K562 (cell line): ENCODE measurements around the gene ZFP3. TPM values are rescaled to one million over a fixed set of nuclear protein-coding genes. Genes with fewer than 3 reads are reported as not detected.
"Not testable (repeated sequence)": the region's sequence is repeated elsewhere in the genome, so short reads cannot be mapped to it uniquely, and the experiment has no call there.

Source experiments
- ATAC-seq: fragments of 200-7000 bp; cut with Tn5 transposase; 3 replicates; pipeline ENCODE4 v1.9.1; 2020; ENCODE audit warnings: moderate library complexity
- BruUV-seq: library from RNA; stranded (reverse); fragments of 400-500 nt; replicated peaks from 2 replicates; lab custom pipeline; 2021; lab: Mats Ljungman, UMichigan
- CTCF ChIA-PET: fragments of 300-600 bp; formaldehyde crosslinking; extraction: SDS; loops from one replicate; lab custom pipeline; 2021; ENCODE audit warnings: low intra/inter-chr PET ratio; lab: Yijun Ruan, JAX
- POLR2A ChIA-PET: fragments of 300-600, 350-650 bp; sonication (Branson Sonifier 250); formaldehyde crosslinking; extraction: SDS; loops from one replicate; lab custom pipeline; 2021; ENCODE audit warnings: antibody characterized with exemption, inconsistent platforms; lab: Yijun Ruan, JAX
- DNase-seq, 4 experiments: peaks; one replicate each; pipeline versions ENCODE4 v3.0.0 to v3.0.0-alpha.2; 2011 to 2018; ENCODE audit warnings: low spot score in 3 of 4, mixed read lengths in 3 of 4; ENCODE audit errors: extremely low read depth in 1 of 4
- FAIRE-seq: peaks from 2 replicates; lab custom pipeline; 2011; peaks lifted over from hg19 to GRCh38; lab: Jason Lieb, UNC
- H2AFZ ChIP-seq: 2 replicates; pipeline ENCODE4 v1.6.0; 2011; ENCODE audit warnings: low read depth, low read length, control low read depth, inconsistent platforms
- H3K27ac ChIP-seq: fragments of 200-600 bp; 3 replicates; pipeline ENCODE4 v1.8.0; 2011; ENCODE audit warnings: low read depth, mild to moderate bottlenecking, control low read depth, inconsistent platforms, low read length, moderate library complexity, mixed read lengths; ENCODE audit errors: extremely low read depth
- H3K27me3 ChIP-seq, 2 experiments: fragments of 300-600 bp in 1 of 2; 2 replicates in 1 of 2; 3 replicates in 1 of 2; pipeline versions ENCODE4 v1.6.0 to v1.8.0; 2011; ENCODE audit warnings: inconsistent platforms in 2 of 2, low read length in 2 of 2, mild to moderate bottlenecking in 1 of 2, mixed read lengths in 1 of 2, moderate library complexity in 1 of 2; ENCODE audit not compliant: control insufficient read depth in 2 of 2, insufficient read depth in 2 of 2
- H3K36me3 ChIP-seq: fragments of 300-600 bp; 3 replicates; pipeline ENCODE4 v1.8.0; 2011; ENCODE audit warnings: mild to moderate bottlenecking, low read length, inconsistent platforms; ENCODE audit not compliant: control insufficient read depth, insufficient read depth
- H3K4me1 ChIP-seq, 2 experiments: fragments of 200-600 bp in 1 of 2; replicated peaks in 1 of 2; 2 replicates in 1 of 2; 3 replicates in 1 of 2; pipeline versions ENCODE4 v1.5.1 to v1.8.0; 2011; ENCODE audit warnings: inconsistent platforms in 2 of 2, low read length in 2 of 2, mild to moderate bottlenecking in 1 of 2, mixed read lengths in 1 of 2, moderate library complexity in 1 of 2; ENCODE audit not compliant: control insufficient read depth in 2 of 2, insufficient read depth in 2 of 2
- H3K4me2 ChIP-seq: 2 replicates; pipeline ENCODE4 v1.6.1; 2011; ENCODE audit warnings: low read length, control low read depth, inconsistent platforms, mixed read lengths; ENCODE audit not compliant: insufficient read depth
- H3K4me3 ChIP-seq: fragments of 200-600 bp; sonication (generic), shearing (Covaris generic); 2 replicates; pipeline ENCODE4 v1.5.1; 2016; ENCODE audit warnings: control low read depth, inconsistent platforms
- H3K79me2 ChIP-seq: fragments of 200-600 bp; 3 replicates; pipeline ENCODE4 v1.8.0; 2011; ENCODE audit warnings: low read length, inconsistent platforms; ENCODE audit not compliant: control insufficient read depth, insufficient read depth
- H3K9ac ChIP-seq, 2 experiments: 2 replicates each; pipeline versions ENCODE4 v1.6.0 to v1.6.1; 2011; ENCODE audit warnings: low read depth in 2 of 2, low read length in 2 of 2, control low read depth in 1 of 2, inconsistent platforms in 1 of 2, mild to moderate bottlenecking in 1 of 2, mixed read lengths in 1 of 2; ENCODE audit not compliant: insufficient read depth in 1 of 2
- H3K9me1 ChIP-seq: one replicate; pipeline ENCODE4 v1.6.0; 2011; ENCODE audit warnings: inconsistent platforms, mild to moderate bottlenecking, low read length, moderate library complexity; ENCODE audit not compliant: control insufficient read depth, insufficient read depth
- H3K9me3 ChIP-seq: replicated peaks from 2 replicates; pipeline ENCODE4 v1.5.1; 2011; ENCODE audit warnings: low read depth, low read length, inconsistent platforms; ENCODE audit not compliant: control insufficient read depth, insufficient read depth
- H4K20me1 ChIP-seq: replicated peaks from 2 replicates; pipeline ENCODE4 v1.6.1; 2011; ENCODE audit warnings: low read length, inconsistent platforms, mixed read lengths; ENCODE audit not compliant: control insufficient read depth, insufficient read depth
- BCL6 ChIP-seq: fragments of 250-450 bp; sonication (Bioruptor Pico); IDR thresholded peaks from 2 replicates; pipeline ENCODE4 v1.4.0; 2020
- CEBPZ ChIP-seq: fragments of 150-350 bp; IDR thresholded peaks from 2 replicates; pipeline ENCODE4 v1.6.1; 2014; ENCODE audit warnings: low read depth, mild to moderate bottlenecking, low read length, borderline replicate concordance
- NCOA6 ChIP-seq: fragments of 450-650 bp; IDR thresholded peaks from 2 replicates; pipeline ENCODE4 v1.6.1; 2017; ENCODE audit warnings: mild to moderate bottlenecking
- TBP ChIP-seq: optimal IDR thresholded peaks from 2 replicates; pipeline ENCODE3; 2011; ENCODE audit warnings: low read depth, low read length, improper control_type of control experiment
- TCF3 ChIP-seq: sonication (generic); formaldehyde crosslinking; IDR thresholded peaks from 2 replicates; pipeline ENCODE4 v1.4.0; 2020; ENCODE audit warnings: mild to moderate bottlenecking, missing genetic modification reagents
- TFAP4 ChIP-seq: sonication (generic); formaldehyde crosslinking; IDR thresholded peaks from 2 replicates; pipeline ENCODE4 v1.8.0; 2022; ENCODE audit warnings: missing genetic modification reagents, mild to moderate bottlenecking, moderate library complexity, borderline replicate concordance
- ZNF224 ChIP-seq: sonication (generic); formaldehyde crosslinking; IDR thresholded peaks from 2 replicates; pipeline ENCODE4 v1.8.0; 2022; ENCODE audit warnings: mild to moderate bottlenecking, missing genetic modification reagents
- ZNF586 ChIP-seq: fragments of 450-650 bp; formaldehyde crosslinking; conservative IDR thresholded peaks from 2 replicates; pipeline ENCODE4 v1.4.0; 2020; ENCODE audit warnings: mild to moderate bottlenecking, moderate library complexity
- WGBS: fragments of 100-300 bp; shearing (Covaris generic); methylation state at CpG from one replicate; pipeline ENCODE4 v1.1.6; 2016; ENCODE audit warnings: low coverage, mixed read lengths; ENCODE audit not compliant: insufficient coverage; ENCODE audit errors: missing lambda C conversion rate; 5-methylcytosine and 5-hydroxymethylcytosine counted together
- in situ Hi-C: fragments of 300-500 bp; cut with MboI; formaldehyde crosslinking; loops from 4 replicates; pipeline ENCODE4 v1.15.0; 2018; ENCODE audit warnings: inconsistent platforms, mixed read lengths
- intact Hi-C: fragments of 100-400 bp; cut with micrococcal nuclease; formaldehyde crosslinking; loops from 2 replicates; pipeline ENCODE4 v1.14.2; 2022
- polyA plus RNA-seq, 8 experiments: library from polyadenylated mRNA; depleted of rRNA in 4 of 8; stranded (reverse) in 5 of 8; unstranded in 3 of 8; fragments of >200 nt; fragmentation: Nextera tagmentation in 2 of 8; fragmentation: Illumina TruSeq in 1 of 8; extraction: Ambion mirVana in 2 of 8; extraction: Trizol in 1 of 8; gene quantifications; 2 replicates each; pipeline versions ENCODE4 v1.2.1 to v1.2.3, GENCODE V29; 2011 to 2014; ENCODE audit warnings: inconsistent platforms in 1 of 8, missing spikeins in 1 of 8
- total RNA-seq, 7 experiments: library from RNA; depleted of rRNA in 6 of 7; stranded (reverse); fragments of >200 nt in 6 of 7; fragmentation: Illumina TruSeq in 2 of 7; extraction: Trizol in 2 of 7; gene quantifications; 2 replicates each; pipeline versions ENCODE4 v1.2.1 to v1.2.3, GENCODE V29; 2011 to 2021; ENCODE audit warnings: low replicate concordance in 1 of 7
- TF ChIP-seq, protein P1 (sequence below): IDR thresholded peaks from 2 replicates; pipeline ENCODE4 v1.6.1; 2016; ENCODE audit warnings: missing genetic modification characterization, missing compliant biosample characterization

ZFP3 gene
- total and polyA plus RNA-seq, 9 of the 15 experiments (the other 6 are each of a cell fraction or from before 2014, with no cell fraction given): 0.04 TPM; not detected in 8

DNA sequence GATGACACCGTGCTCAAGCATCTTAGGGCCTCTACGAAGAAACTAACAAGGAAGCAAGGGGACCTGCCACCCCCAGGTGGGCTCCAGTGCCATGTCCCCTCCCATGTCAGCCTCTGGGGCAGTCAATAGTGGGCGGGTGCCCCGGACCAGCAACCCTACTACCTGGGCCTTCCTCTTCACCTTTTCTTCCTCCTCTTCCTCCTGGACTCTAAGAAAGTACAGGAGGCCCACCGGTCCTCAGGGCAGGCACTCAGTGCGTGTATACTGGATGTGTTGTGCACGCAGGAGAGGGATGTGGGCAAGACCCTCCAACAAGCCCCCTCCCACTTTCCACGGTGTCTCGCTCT is 59.9 kb downstream of the ZFP3 start:
- in situ Hi-C loops, H3K27ac ChIP-seq, CTCF ChIA-PET, FAIRE-seq, H3K79me2 ChIP-seq, H3K9ac ChIP-seq, H3K9me1 ChIP-seq, DNase-seq, H3K4me2 ChIP-seq, H3K36me3 ChIP-seq, ATAC-seq, H2AFZ ChIP-seq, intact Hi-C loops, H3K4me3 ChIP-seq, POLR2A ChIA-PET, H3K4me1 ChIP-seq, BruUV-seq, H3K9me3 ChIP-seq, H4K20me1 ChIP-seq: not testable (repeated sequence)
- 13% methylated on average over 9 of the region's 9 CpGs for WGBS
- H3K27me3 ChIP-seq: peaks cover 0 to 33% of the 10 kb centered on the region in 2 experiments; a peak in 2 of 5 replicates

DNA sequence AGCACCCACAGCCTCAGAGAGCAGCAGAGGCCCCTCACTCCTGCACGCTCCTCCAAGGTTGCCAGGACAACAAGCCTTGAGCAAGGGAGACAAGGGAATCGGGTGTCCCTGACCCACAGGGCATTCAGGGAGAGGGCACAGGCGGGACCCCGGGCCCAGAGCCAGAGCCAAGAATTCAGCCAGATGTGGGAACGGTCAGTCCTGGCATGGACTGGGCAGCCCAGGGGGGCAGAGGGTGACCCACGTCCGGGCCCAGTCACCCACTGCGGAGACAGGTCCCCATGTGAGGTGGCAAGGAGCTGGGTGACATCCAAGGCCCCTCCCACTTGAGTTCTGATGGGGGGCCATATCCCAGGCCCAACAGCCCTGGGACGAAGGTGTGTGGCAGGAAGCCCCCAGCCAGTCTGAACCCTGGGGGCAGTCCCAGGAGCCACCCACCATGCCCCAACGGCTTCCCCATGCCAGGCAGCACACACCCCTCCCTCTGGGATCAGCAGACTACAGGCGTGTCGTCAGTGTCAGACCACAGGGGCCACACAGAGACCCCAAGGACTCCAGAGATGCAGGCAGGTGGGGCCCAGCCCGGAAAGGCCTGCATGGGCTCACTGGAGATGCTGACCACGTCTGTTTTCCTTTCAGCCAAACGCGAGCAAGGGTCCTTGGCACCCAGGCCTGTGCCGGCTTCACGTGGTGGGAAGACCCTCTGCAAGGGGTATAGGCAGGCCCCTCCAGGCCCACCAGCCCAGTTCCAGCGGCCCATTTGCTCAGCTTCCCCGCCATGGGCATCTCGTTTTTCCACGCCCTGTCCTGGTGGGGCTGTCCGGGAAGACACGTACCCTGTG is 60.6 kb downstream of the ZFP3 start:
- ATAC-seq (no peak), FAIRE-seq (no peak), DNase-seq (no peak)
- no peaks in the 10 kb centered on the region for H3K9me3 ChIP-seq
- H3K27ac ChIP-seq: no peak overlapping the region
- ChIA-PET CTCF (no interaction called here), POLR2A (no interaction called here)
- intact Hi-C loops (no loop called here), in situ Hi-C loops (no loop called here)
- no peaks in the 10 kb centered on the region for H3K79me2 ChIP-seq
- no peaks in the 10 kb centered on the region for H3K4me1 ChIP-seq
- H2AFZ ChIP-seq: no peak overlapping the region
- BruUV-seq: no TSS peak
- H3K27me3 ChIP-seq: peaks cover 0 to 31% of the 10 kb centered on the region in 2 experiments; a peak in 2 of 5 replicates
- no peaks in the 10 kb centered on the region for H3K36me3 ChIP-seq
- H3K9me1 ChIP-seq: no peaks in the 10 kb centered on the region
- H3K4me2 ChIP-seq: no peak overlapping the region
- 1% methylated on average over 17 of the region's 24 CpGs for WGBS
- H3K4me3 ChIP-seq: no peak overlapping the region
- H4K20me1 ChIP-seq: no peaks in the 10 kb centered on the region
- no peak overlapping the region for H3K9ac ChIP-seq
- no peak for TF ChIP-seq TFAP4 (CRISPR knock-in tag)
- no peak for TF ChIP-seq TBP
- no peak for TF ChIP-seq CEBPZ
- TF ChIP-seq NCOA6: no peak
- TF ChIP-seq ZNF224 (CRISPR knock-in tag): no peak
- TF ChIP-seq ZNF586: no peak
- no peak for TF ChIP-seq TCF3 (CRISPR knock-in tag)
- no peak for TF ChIP-seq BCL6 (CRISPR knock-in tag)
- TF ChIP-seq, protein P1, sequence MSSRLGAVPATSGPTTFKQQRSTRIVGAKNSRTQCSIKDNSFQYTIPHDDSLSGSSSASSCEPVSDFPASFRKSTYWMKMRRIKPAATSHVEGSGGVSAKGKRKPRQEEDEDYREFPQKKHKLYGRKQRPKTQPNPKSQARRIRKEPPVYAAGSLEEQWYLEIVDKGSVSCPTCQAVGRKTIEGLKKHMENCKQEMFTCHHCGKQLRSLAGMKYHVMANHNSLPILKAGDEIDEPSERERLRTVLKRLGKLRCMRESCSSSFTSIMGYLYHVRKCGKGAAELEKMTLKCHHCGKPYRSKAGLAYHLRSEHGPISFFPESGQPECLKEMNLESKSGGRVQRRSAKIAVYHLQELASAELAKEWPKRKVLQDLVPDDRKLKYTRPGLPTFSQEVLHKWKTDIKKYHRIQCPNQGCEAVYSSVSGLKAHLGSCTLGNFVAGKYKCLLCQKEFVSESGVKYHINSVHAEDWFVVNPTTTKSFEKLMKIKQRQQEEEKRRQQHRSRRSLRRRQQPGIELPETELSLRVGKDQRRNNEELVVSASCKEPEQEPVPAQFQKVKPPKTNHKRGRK (tag): no peak
